SK-N-SH treated with all-trans-retinoic acid at 6 μM for 48 hours (cell line): Measurements from ENCODE around the gene INHBB.

Experiments used
- ATAC-seq: fragments of 200-7000 bp; cut with Tn5 transposase; 3 replicates; pipeline ENCODE4 v1.9.1; 2020; ENCODE audit warnings: mild to moderate bottlenecking, moderate library complexity
- ARNTL ChIP-seq: fragments of 450-650 bp; formaldehyde crosslinking; IDR thresholded peaks from 2 replicates; pipeline ENCODE4 v1.5.0; 2020; ENCODE audit warnings: low read depth, mild to moderate bottlenecking, moderate library complexity, borderline replicate concordance
- BACH2 ChIP-seq: fragments of 250-450 bp; sonication (Bioruptor Pico); IDR thresholded peaks from 2 replicates; pipeline ENCODE4 v1.9.0; 2021; ENCODE audit warnings: mild to moderate bottlenecking, borderline replicate concordance
- GLIS3 ChIP-seq: fragments of 250-450 bp; sonication (Bioruptor Pico); IDR thresholded peaks from 2 replicates; pipeline ENCODE4 v1.5.0; 2020; ENCODE audit warnings: mild to moderate bottlenecking, moderate library complexity
- ISL1 ChIP-seq: fragments of 250-450 bp; sonication (Bioruptor Pico); IDR thresholded peaks from 2 replicates; pipeline ENCODE4 v2.1.2; 2022; ENCODE audit warnings: mild to moderate bottlenecking, moderate library complexity
- OSR1 ChIP-seq: fragments of 250-450 bp; sonication (Bioruptor Pico); IDR thresholded peaks from 2 replicates; pipeline ENCODE4 v1.8.0; 2022; ENCODE audit warnings: moderate library complexity, mild to moderate bottlenecking, inconsistent platforms
- PPARA ChIP-seq: fragments of 250-450 bp; sonication (Bioruptor Pico); IDR thresholded peaks from 2 replicates; pipeline ENCODE4 v1.5.0; 2020; ENCODE audit warnings: mild to moderate bottlenecking, borderline replicate concordance
- RARB ChIP-seq: fragments of 250-450 bp; sonication (Bioruptor Pico); IDR thresholded peaks from 2 replicates; pipeline ENCODE4 v1.8.0; 2021; ENCODE audit warnings: mild to moderate bottlenecking, moderate library complexity
- SNAI2 ChIP-seq: fragments of 250-450 bp; sonication (Bioruptor Pico); IDR thresholded peaks from 2 replicates; pipeline ENCODE4 v1.5.0; 2020; ENCODE audit warnings: mild to moderate bottlenecking, moderate library complexity
- TCF4 ChIP-seq: fragments of 250-450 bp; sonication (Bioruptor Pico); IDR thresholded peaks from 2 replicates; pipeline ENCODE4 v1.8.0; 2021; ENCODE audit warnings: mild to moderate bottlenecking, moderate library complexity, borderline replicate concordance
- TOX ChIP-seq: fragments of 250-450 bp; sonication (Bioruptor Pico); IDR thresholded peaks from 2 replicates; pipeline ENCODE4 v1.8.0; 2021; ENCODE audit warnings: mild to moderate bottlenecking, moderate library complexity, borderline replicate concordance
- ZC3H10 ChIP-seq: fragments of 250-450 bp; sonication (Bioruptor Pico); IDR thresholded peaks from 2 replicates; pipeline ENCODE4 v1.5.1; 2021; ENCODE audit warnings: mild to moderate bottlenecking, moderate library complexity
- ZFP3 ChIP-seq: fragments of 250-450 bp; sonication (Bioruptor Pico); IDR thresholded peaks from 2 replicates; pipeline ENCODE4 v1.5.0; 2020; ENCODE audit warnings: mild to moderate bottlenecking, moderate library complexity
- ZFP30 ChIP-seq: fragments of 450-650 bp; formaldehyde crosslinking; IDR thresholded peaks from 2 replicates; pipeline ENCODE4 v1.5.0; 2022; ENCODE audit warnings: mild to moderate bottlenecking, moderate library complexity
- ZNF565 ChIP-seq: fragments of 450-650 bp; formaldehyde crosslinking; conservative IDR thresholded peaks from 2 replicates; pipeline ENCODE4 v1.5.0; 2020; ENCODE audit warnings: low read depth, mild to moderate bottlenecking, moderate library complexity
- ZNF70 ChIP-seq: fragments of 450-650 bp; formaldehyde crosslinking; IDR thresholded peaks from 2 replicates; pipeline ENCODE4 v1.5.0; 2020; ENCODE audit warnings: mild to moderate bottlenecking, moderate library complexity
- ZNF8 ChIP-seq: fragments of 450-650 bp; formaldehyde crosslinking; IDR thresholded peaks from 2 replicates; pipeline ENCODE4 v1.5.0; 2020; ENCODE audit warnings: mild to moderate bottlenecking, moderate library complexity
- TF ChIP-seq, protein P1 (sequence below): fragments of 250-450 bp; sonication (Bioruptor Pico); IDR thresholded peaks from 2 replicates; pipeline ENCODE4 v1.8.0; 2021; ENCODE audit warnings: low read depth, mild to moderate bottlenecking, moderate library complexity, borderline replicate concordance
- TF ChIP-seq, protein P2 (sequence below): fragments of 250-450 bp; sonication (Bioruptor Pico); IDR thresholded peaks from 2 replicates; pipeline ENCODE4 v1.8.0; 2020; ENCODE audit warnings: mild to moderate bottlenecking, moderate library complexity, borderline replicate concordance
- TF ChIP-seq, protein P3 (sequence below): fragments of 250-450 bp; sonication (Bioruptor Pico); IDR thresholded peaks from 2 replicates; pipeline ENCODE4 v1.5.1; 2020; ENCODE audit warnings: low read depth, mild to moderate bottlenecking, moderate library complexity
- TF ChIP-seq, protein P4 (sequence below): fragments of 250-450 bp; sonication (Bioruptor Pico); IDR thresholded peaks from 2 replicates; pipeline ENCODE4 v1.5.0; 2020; ENCODE audit warnings: mild to moderate bottlenecking, moderate library complexity
- TF ChIP-seq, protein P5 (sequence below): fragments of 250-450 bp; sonication (Bioruptor Pico); IDR thresholded peaks from 2 replicates; pipeline ENCODE4 v1.5.1; 2021; ENCODE audit warnings: mild to moderate bottlenecking, moderate library complexity

The INHBB gene

DNA sequence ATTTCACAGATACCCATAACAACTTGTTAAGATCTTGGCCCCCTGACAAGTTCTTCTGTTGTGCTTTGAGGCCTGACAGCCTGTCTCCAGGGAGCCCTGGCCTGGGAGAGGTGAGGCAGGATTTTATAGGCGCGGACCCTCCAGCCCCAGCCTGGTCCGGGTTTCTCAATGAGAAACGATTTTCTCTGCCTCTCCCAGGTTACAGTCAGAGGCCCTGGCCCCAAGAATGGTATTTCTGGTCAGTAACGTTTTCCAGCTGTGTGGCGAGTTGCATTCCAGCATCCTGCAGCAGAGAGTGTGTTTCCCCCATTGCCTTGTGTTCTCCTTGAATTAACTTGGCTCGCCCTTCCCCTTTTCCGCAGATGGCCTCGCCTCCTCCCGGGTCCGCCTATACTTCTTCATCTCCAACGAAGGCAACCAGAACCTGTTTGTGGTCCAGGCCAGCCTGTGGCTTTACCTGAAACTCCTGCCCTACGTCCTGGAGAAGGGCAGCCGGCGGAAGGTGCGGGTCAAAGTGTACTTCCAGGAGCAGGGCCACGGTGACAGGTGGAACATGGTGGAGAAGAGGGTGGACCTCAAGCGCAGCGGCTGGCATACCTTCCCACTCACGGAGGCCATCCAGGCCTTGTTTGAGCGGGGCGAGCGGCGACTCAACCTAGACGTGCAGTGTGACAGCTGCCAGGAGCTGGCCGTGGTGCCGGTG, 3.0 kb downstream of the INHBB start (continued):
- TF ChIP-seq, protein P1, sequence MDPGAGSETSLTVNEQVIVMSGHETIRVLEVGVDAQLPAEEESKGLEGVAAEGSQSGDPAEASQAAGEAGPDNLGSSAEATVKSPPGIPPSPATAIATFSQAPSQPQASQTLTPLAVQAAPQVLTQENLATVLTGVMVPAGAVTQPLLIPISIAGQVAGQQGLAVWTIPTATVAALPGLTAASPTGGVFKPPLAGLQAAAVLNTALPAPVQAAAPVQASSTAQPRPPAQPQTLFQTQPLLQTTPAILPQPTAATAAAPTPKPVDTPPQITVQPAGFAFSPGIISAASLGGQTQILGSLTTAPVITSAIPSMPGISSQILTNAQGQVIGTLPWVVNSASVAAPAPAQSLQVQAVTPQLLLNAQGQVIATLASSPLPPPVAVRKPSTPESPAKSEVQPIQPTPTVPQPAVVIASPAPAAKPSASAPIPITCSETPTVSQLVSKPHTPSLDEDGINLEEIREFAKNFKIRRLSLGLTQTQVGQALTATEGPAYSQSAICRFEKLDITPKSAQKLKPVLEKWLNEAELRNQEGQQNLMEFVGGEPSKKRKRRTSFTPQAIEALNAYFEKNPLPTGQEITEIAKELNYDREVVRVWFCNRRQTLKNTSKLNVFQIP (CRISPR knock-in tag), result no peak
- TF ChIP-seq ZNF8 (CRISPR knock-in tag), result no peak
- no peak for TF ChIP-seq ZFP30 (CRISPR knock-in tag)
- TF ChIP-seq ISL1 (CRISPR knock-in tag), result no peak
- TF ChIP-seq OSR1 (CRISPR knock-in tag), result no peak
- TF ChIP-seq BACH2 (CRISPR knock-in tag), result no peak
- TF ChIP-seq ZC3H10 (CRISPR knock-in tag), result no peak
- TF ChIP-seq ZNF70 (CRISPR knock-in tag), result no peak
- TF ChIP-seq GLIS3, result no peak
- TF ChIP-seq SNAI2 (CRISPR knock-in tag), result no peak
- TF ChIP-seq, protein P2, sequence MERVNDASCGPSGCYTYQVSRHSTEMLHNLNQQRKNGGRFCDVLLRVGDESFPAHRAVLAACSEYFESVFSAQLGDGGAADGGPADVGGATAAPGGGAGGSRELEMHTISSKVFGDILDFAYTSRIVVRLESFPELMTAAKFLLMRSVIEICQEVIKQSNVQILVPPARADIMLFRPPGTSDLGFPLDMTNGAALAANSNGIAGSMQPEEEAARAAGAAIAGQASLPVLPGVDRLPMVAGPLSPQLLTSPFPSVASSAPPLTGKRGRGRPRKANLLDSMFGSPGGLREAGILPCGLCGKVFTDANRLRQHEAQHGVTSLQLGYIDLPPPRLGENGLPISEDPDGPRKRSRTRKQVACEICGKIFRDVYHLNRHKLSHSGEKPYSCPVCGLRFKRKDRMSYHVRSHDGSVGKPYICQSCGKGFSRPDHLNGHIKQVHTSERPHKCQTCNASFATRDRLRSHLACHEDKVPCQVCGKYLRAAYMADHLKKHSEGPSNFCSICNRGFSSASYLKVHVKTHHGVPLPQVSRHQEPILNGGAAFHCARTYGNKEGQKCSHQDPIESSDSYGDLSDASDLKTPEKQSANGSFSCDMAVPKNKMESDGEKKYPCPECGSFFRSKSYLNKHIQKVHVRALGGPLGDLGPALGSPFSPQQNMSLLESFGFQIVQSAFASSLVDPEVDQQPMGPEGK, result no peak

- no peak for ATAC-seq
- TF ChIP-seq, protein P3, sequence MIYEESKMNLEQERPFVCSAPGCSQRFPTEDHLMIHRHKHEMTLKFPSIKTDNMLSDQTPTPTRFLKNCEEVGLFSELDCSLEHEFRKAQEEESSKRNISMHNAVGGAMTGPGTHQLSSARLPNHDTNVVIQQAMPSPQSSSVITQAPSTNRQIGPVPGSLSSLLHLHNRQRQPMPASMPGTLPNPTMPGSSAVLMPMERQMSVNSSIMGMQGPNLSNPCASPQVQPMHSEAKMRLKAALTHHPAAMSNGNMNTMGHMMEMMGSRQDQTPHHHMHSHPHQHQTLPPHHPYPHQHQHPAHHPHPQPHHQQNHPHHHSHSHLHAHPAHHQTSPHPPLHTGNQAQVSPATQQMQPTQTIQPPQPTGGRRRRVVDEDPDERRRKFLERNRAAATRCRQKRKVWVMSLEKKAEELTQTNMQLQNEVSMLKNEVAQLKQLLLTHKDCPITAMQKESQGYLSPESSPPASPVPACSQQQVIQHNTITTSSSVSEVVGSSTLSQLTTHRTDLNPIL, result no peak
- TF ChIP-seq OSR1 (CRISPR knock-in tag) (no peak), ZNF8 (CRISPR knock-in tag) (no peak), TOX (CRISPR knock-in tag) (no peak), PPARA (CRISPR knock-in tag) (no peak)
- TF ChIP-seq, protein P1 (CRISPR knock-in tag), result no peak
- TF ChIP-seq, protein P4, sequence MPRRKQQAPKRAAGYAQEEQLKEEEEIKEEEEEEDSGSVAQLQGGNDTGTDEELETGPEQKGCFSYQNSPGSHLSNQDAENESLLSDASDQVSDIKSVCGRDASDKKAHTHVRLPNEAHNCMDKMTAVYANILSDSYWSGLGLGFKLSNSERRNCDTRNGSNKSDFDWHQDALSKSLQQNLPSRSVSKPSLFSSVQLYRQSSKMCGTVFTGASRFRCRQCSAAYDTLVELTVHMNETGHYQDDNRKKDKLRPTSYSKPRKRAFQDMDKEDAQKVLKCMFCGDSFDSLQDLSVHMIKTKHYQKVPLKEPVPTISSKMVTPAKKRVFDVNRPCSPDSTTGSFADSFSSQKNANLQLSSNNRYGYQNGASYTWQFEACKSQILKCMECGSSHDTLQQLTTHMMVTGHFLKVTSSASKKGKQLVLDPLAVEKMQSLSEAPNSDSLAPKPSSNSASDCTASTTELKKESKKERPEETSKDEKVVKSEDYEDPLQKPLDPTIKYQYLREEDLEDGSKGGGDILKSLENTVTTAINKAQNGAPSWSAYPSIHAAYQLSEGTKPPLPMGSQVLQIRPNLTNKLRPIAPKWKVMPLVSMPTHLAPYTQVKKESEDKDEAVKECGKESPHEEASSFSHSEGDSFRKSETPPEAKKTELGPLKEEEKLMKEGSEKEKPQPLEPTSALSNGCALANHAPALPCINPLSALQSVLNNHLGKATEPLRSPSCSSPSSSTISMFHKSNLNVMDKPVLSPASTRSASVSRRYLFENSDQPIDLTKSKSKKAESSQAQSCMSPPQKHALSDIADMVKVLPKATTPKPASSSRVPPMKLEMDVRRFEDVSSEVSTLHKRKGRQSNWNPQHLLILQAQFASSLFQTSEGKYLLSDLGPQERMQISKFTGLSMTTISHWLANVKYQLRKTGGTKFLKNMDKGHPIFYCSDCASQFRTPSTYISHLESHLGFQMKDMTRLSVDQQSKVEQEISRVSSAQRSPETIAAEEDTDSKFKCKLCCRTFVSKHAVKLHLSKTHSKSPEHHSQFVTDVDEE (CRISPR knock-in tag), result no peak
- TF ChIP-seq, all 23 proteins: peak for 0
Observed at GRCh38 chr2:120349440-120349921, 3.5 kb downstream of the INHBB start.

DNA sequence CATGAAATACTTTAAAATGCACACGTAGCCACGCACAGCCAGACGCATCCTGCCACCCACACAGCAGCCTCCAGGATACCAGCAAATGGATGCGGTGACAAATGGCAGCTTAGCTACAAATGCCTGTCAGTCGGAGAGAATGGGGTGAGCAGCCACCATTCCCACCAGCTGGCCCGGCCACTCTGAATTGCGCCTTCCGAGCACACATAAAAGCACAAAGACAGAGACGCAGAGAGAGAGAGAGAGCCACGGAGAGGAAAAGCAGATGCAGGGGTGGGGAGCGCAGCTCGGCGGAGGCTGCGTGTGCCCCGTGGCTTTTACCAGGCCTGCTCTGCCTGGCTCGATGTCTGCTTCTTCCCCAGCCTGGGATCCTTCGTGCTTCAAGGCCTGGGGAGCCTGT, 4.1 kb downstream of the INHBB start:
- TF ChIP-seq PPARA (CRISPR knock-in tag), result no peak
- no peak for TF ChIP-seq ARNTL (CRISPR knock-in tag)
- no peak for TF ChIP-seq ZNF565 (CRISPR knock-in tag)
- TF ChIP-seq, protein P5, sequence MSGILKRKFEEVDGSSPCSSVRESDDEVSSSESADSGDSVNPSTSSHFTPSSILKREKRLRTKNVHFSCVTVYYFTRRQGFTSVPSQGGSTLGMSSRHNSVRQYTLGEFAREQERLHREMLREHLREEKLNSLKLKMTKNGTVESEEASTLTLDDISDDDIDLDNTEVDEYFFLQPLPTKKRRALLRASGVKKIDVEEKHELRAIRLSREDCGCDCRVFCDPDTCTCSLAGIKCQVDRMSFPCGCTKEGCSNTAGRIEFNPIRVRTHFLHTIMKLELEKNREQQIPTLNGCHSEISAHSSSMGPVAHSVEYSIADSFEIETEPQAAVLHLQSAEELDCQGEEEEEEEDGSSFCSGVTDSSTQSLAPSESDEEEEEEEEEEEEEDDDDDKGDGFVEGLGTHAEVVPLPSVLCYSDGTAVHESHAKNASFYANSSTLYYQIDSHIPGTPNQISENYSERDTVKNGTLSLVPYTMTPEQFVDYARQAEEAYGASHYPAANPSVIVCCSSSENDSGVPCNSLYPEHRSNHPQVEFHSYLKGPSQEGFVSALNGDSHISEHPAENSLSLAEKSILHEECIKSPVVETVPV, result no peak
- no peak for TF ChIP-seq ZC3H10 (CRISPR knock-in tag)
- TF ChIP-seq, protein P4 (CRISPR knock-in tag), result no peak
- TF ChIP-seq ZNF70 (CRISPR knock-in tag), result no peak
- TF ChIP-seq ZNF8 (CRISPR knock-in tag), result no peak
- TF ChIP-seq BACH2 (CRISPR knock-in tag), result no peak
- no peak for TF ChIP-seq ZFP3
- no peak for TF ChIP-seq TCF4 (CRISPR knock-in tag)
- no peak for TF ChIP-seq RARB (CRISPR knock-in tag)
- no peak for TF ChIP-seq TOX (CRISPR knock-in tag)
- TF ChIP-seq ZFP30 (CRISPR knock-in tag), result no peak
- no peak for TF ChIP-seq GLIS3
- TF ChIP-seq SNAI2 (CRISPR knock-in tag), result no peak
- ATAC-seq, result no peak
